Motor neuron (in vitro differentiated cells): Measurements from ENCODE around the gene RAP1GAP2. TPM values are rescaled to one million over a fixed set of nuclear protein-coding genes. Genes with fewer than 3 reads are reported as not detected.

Experiments used
- ATAC-seq, 8 experiments: fragments of 200-7000 bp; cut with Tn5 transposase; replicated peaks in 6 of 8; 2 replicates each; pipeline ENCODE4 v1.8.0; 2021; ENCODE audit warnings: mild to moderate bottlenecking in 8 of 8, moderate library complexity in 8 of 8
- H3K27ac ChIP-seq, 2 donors: fragments of 250-450 bp; sonication (Bioruptor Pico); 2 replicates each; pipeline ENCODE4 v1.9.0; 2021; ENCODE audit warnings: antibody characterized with exemption in 2 of 2, mild to moderate bottlenecking in 2 of 2, moderate library complexity in 1 of 2
- H3K4me1 ChIP-seq, 2 donors: fragments of 250-450 bp; sonication (Bioruptor Pico); replicated peaks in 1 of 2; 2 replicates each; pipeline ENCODE4 v1.6.1; 2021; ENCODE audit warnings: antibody characterized with exemption in 2 of 2, mild to moderate bottlenecking in 2 of 2, moderate library complexity in 1 of 2
- H3K4me3 ChIP-seq, 5 donors: fragments of 250-450 bp; sonication (Bioruptor Pico); 2 replicates each; pipeline ENCODE4 v1.9.0; 2021; ENCODE audit warnings: antibody characterized with exemption in 5 of 5, mild to moderate bottlenecking in 5 of 5, moderate library complexity in 4 of 5
- WGBS, 10 experiments: fragments of 450-650 bp; shearing (Covaris generic); methylation state at CpG; one replicate each; pipeline ENCODE4 v1.0.0; 2022; 5-methylcytosine and 5-hydroxymethylcytosine counted together
- in situ Hi-C, 9 experiments: fragments of 400-800 bp; cut with MboI; loops; one replicate each; pipeline ENCODE4 v1.15.0; 2021; ENCODE audit warnings: low sequenced_read_pairs in 9 of 9, low pct_unique_long_range_greater_than_20kb in 2 of 9; ENCODE audit not compliant: unreplicated experiment in 9 of 9
- total RNA-seq, 8 experiments: library from RNA; unstranded; fragments of 300-600 nt; gene quantifications; 2 replicates each; pipeline versions ENCODE4 v1.2.3 to v1.2.4, GENCODE V29; 2022

Gene RAP1GAP2
- total RNA-seq, 8 experiments from 2014 or later = 0.76 to 16.7 (median 4.3) TPM

GRCh38 chr17:2851615-2852014 lies 55.4 kb downstream of the RAP1GAP2 start:
- in situ Hi-C loops = loop anchor here in 1 of 9 experiments (10.0 kb wide), 1 partner anchor 163 kb away; no protein-coding TSS in a partner anchor
- H3K4me3 ChIP-seq = no peak overlapping the region
- 10 to 100% (median 60%) methylated on average over 2 to 4 of the region's 4 CpGs; no CpG with 5 or more reads in 7 of the 10 experiments for WGBS, 10 experiments
- no peak overlapping the region for H3K27ac ChIP-seq
- ATAC-seq = no peak
- H3K4me1 ChIP-seq = peaks cover 0 to 21% of the 10 kb centered on the region in 2 donors

- no peak for ATAC-seq
- in situ Hi-C loops = loop anchor here in 1 of 9 experiments (10.0 kb wide), 1 partner anchor 163 kb away; no protein-coding TSS in a partner anchor
- H3K27ac ChIP-seq = no peak overlapping the region
- peaks cover 0 to 27% of the 10 kb centered on the region in 2 donors for H3K4me1 ChIP-seq
- 0 to 82% methylated on average over 2 to 3 of the region's 6 CpGs; no CpG with 5 or more reads in 8 of the 10 experiments for WGBS, 10 experiments
- H3K4me3 ChIP-seq = no peak overlapping the region
Observed at GRCh38 chr17:2852221-2852620, 56.0 kb downstream of the RAP1GAP2 start.

- no CpG with 5 or more reads among the region's 55 CpGs for WGBS, 10 experiments
- Histone ChIP-seq H3K4me3 (peak overlapping the region; percentile 42 to 53 (median 46)), H3K27ac (peak overlapping the region in 1 of 2 donors; percentile 26), H3K4me1 (peaks cover 0 to 22% of the 10 kb centered on the region in 2 donors)
- no peak for ATAC-seq
- in situ Hi-C loops = loop anchor here in 1 of 9 experiments (10.0 kb wide), 1 partner anchor 162 kb away; no protein-coding TSS in a partner anchor
Observed at GRCh38 chr17:2852729-2853282, 56.6 kb downstream of the RAP1GAP2 start.

GRCh38 chr17:2853283-2854142 lies 57.3 kb downstream of the RAP1GAP2 start:
- WGBS, 10 experiments = 0 to 5% methylated on average over 2 to 11 of the region's 119 CpGs; no CpG with 5 or more reads in 8 of the 10 experiments
- Histone ChIP-seq H3K4me3 (peak overlapping the region; percentile 42 to 53 (median 46)), H3K27ac (peak overlapping the region in 1 of 2 donors; percentile 26), H3K4me1 (peaks cover 0 to 18% of the 10 kb centered on the region in 2 donors)
- ATAC-seq = peak; percentile 63 to 75 (median 70)
- in situ Hi-C loops = loop anchor here in 1 of 9 experiments (10.0 kb wide), 1 partner anchor 161 kb away; no protein-coding TSS in a partner anchor

GRCh38 chr17:2854143-2855055 lies 58.2 kb downstream of the RAP1GAP2 start:
- in situ Hi-C loops = loop anchor here in 1 of 9 experiments (10.0 kb wide), 1 partner anchor 160 kb away; no protein-coding TSS in a partner anchor
- 0 to 20% (median 6%) methylated on average over 2 to 9 of the region's 46 CpGs; no CpG with 5 or more reads in 4 of the 10 experiments for WGBS, 10 experiments
- peaks cover 0 to 15% of the 10 kb centered on the region in 2 donors for H3K4me1 ChIP-seq
- H3K4me3 ChIP-seq = peak overlapping the region; percentile 42 to 53 (median 46)
- H3K27ac ChIP-seq = no peak overlapping the region
- ATAC-seq = peak in 6 of 8 experiments; percentile 3 to 22 (median 16)

GRCh38 chr17:2855063-2855600 lies 58.9 kb downstream of the RAP1GAP2 start:
- Histone ChIP-seq H3K27ac (no peak overlapping the region), H3K4me1 (peaks cover 0 to 15% of the 10 kb centered on the region in 2 donors), H3K4me3 (peak overlapping the region in 3 of 5 donors; percentile 46 to 53 (median 48))
- ATAC-seq = no peak
- 7 to 83% (median 33%) methylated on average over 1 to 8 of the region's 8 CpGs for WGBS, 10 experiments
- in situ Hi-C loops = loop anchor here in 1 of 9 experiments (10.0 kb wide), 1 partner anchor 160 kb away; no protein-coding TSS in a partner anchor

- in situ Hi-C loops = loop anchor here in 1 of 9 experiments (10.0 kb wide), 1 partner anchor 158 kb away; no protein-coding TSS in a partner anchor
- no peak for ATAC-seq
- 20 to 70% methylated on average over 2 to 3 of the region's 5 CpGs; no CpG with 5 or more reads in 8 of the 10 experiments for WGBS, 10 experiments
- Histone ChIP-seq H3K4me1 (peaks cover 0 to 15% of the 10 kb centered on the region in 2 donors), H3K4me3 (no peak overlapping the region), H3K27ac (no peak overlapping the region)
Observed at GRCh38 chr17:2856727-2857126, 60.5 kb downstream of the RAP1GAP2 start.

- no peak for ATAC-seq
- H3K27ac ChIP-seq = no peak overlapping the region
- H3K4me1 ChIP-seq = peaks cover 0 to 10% of the 10 kb centered on the region in 2 donors
- in situ Hi-C loops = no loop called here
- H3K4me3 ChIP-seq = no peak overlapping the region
- WGBS, 10 experiments = 7 to 78% (median 51%) methylated on average over 1 to 4 of the region's 4 CpGs; no CpG with 5 or more reads in 2 of the 10 experiments
Observed at GRCh38 chr17:2860045-2860444, 63.8 kb downstream of the RAP1GAP2 start.

- in situ Hi-C loops = no loop called here
- no peak for ATAC-seq
- Histone ChIP-seq H3K4me1 (peaks cover 0 to 13% of the 10 kb centered on the region in 2 donors), H3K4me3 (no peak overlapping the region), H3K27ac (no peak overlapping the region)
- WGBS, 10 experiments = 40 to 100% (median 84%) methylated on average over 1 to 5 of the region's 11 CpGs; no CpG with 5 or more reads in 2 of the 10 experiments
Observed at GRCh38 chr17:2860883-2861282, 64.6 kb downstream of the RAP1GAP2 start.

GRCh38 chr17:2862197-2862596 lies 66.0 kb downstream of the RAP1GAP2 start:
- 84 to 86% methylated on average over 3 to 4 of the region's 8 CpGs; no CpG with 5 or more reads in 8 of the 10 experiments for WGBS, 10 experiments
- in situ Hi-C loops = no loop called here
- Histone ChIP-seq H3K4me1 (peaks cover 0 to 6% of the 10 kb centered on the region in 2 donors), H3K27ac (no peak overlapping the region), H3K4me3 (no peak overlapping the region)
- ATAC-seq = no peak

GRCh38 chr17:2863204-2863603 lies 67.0 kb downstream of the RAP1GAP2 start:
- WGBS, 10 experiments = 82 to 100% (median 96%) methylated on average over 1 to 3 of the region's 4 CpGs; no CpG with 5 or more reads in 5 of the 10 experiments
- no peak overlapping the region for H3K27ac ChIP-seq
- peaks cover 0 to 4% of the 10 kb centered on the region in 2 donors for H3K4me1 ChIP-seq
- in situ Hi-C loops = no loop called here
- H3K4me3 ChIP-seq = no peak overlapping the region
- no peak for ATAC-seq

- H3K4me1 ChIP-seq = peaks cover 0 to 4% of the 10 kb centered on the region in 2 donors
- no peak overlapping the region for H3K27ac ChIP-seq
- ATAC-seq = no peak
- WGBS, 10 experiments = 67 to 100% (median 83%) methylated on average over 1 to 3 of the region's 3 CpGs; no CpG with 5 or more reads in 3 of the 10 experiments
- in situ Hi-C loops = no loop called here
- no peak overlapping the region for H3K4me3 ChIP-seq
Observed at GRCh38 chr17:2865228-2865627, 69.0 kb downstream of the RAP1GAP2 start.
